GM23338 (cell line): Measurements from ENCODE around the gene TCN2. TPM values are rescaled to one million over a fixed set of nuclear protein-coding genes. Genes with fewer than 3 reads are reported as not detected.

Experiments
- ATAC-seq: fragments of 200-7000 bp; cut with Tn5 transposase; 3 replicates; pipeline ENCODE4 v1.9.1; 2020
- DNase-seq: peaks from one replicate; pipeline ENCODE4 v3.0.0-alpha.2; 2015; ENCODE audit warnings: low spot score
- H2AFZ ChIP-seq: fragments of 200-600 bp; sonication (generic); 2 replicates; pipeline ENCODE4 v1.8.0; 2016; ENCODE audit warnings: antibody characterized with exemption, mild to moderate bottlenecking, moderate library complexity
- H3F3A ChIP-seq: fragments of 200-600 bp; sonication (generic); replicated peaks from 2 replicates; pipeline ENCODE4 v1.8.0; 2017; ENCODE audit warnings: antibody characterized with exemption, mixed run types, low read depth
- H3K27ac ChIP-seq: fragments of 200-600 bp; sonication (generic); 2 replicates; pipeline ENCODE4 v1.6.1; 2016; ENCODE audit warnings: low read depth
- H3K27me3 ChIP-seq: fragments of 200-600 bp; sonication (generic); 2 replicates; pipeline ENCODE4 v1.8.0; 2016; ENCODE audit warnings: mild to moderate bottlenecking, mixed run types, moderate library complexity; ENCODE audit not compliant: insufficient read depth
- H3K36me3 ChIP-seq: fragments of 200-600 bp; sonication (generic); 2 replicates; pipeline ENCODE4 v1.8.0; 2016; ENCODE audit warnings: mild to moderate bottlenecking; ENCODE audit not compliant: insufficient read depth
- H3K4me1 ChIP-seq: fragments of 200-600 bp; sonication (generic); 2 replicates; pipeline ENCODE4 v1.8.0; 2016; ENCODE audit warnings: mild to moderate bottlenecking, moderate library complexity; ENCODE audit not compliant: insufficient read depth
- H3K4me2 ChIP-seq: fragments of 200-600 bp; sonication (generic); 2 replicates; pipeline ENCODE4 v1.7.1; 2017; ENCODE audit warnings: mixed run types
- H3K4me3 ChIP-seq: fragments of 200-600 bp; sonication (generic); 2 replicates; pipeline ENCODE4 v1.6.1; 2016; ENCODE audit warnings: mixed run types
- H3K79me2 ChIP-seq: fragments of 200-600 bp; sonication (generic); replicated peaks from 2 replicates; pipeline ENCODE4 v1.8.0; 2017; ENCODE audit warnings: mild to moderate bottlenecking; ENCODE audit not compliant: insufficient read depth
- H3K9me2 ChIP-seq: fragments of 200-600 bp; sonication (generic); 2 replicates; pipeline ENCODE4 v1.8.0; 2017; ENCODE audit not compliant: insufficient read depth
- H4K20me1 ChIP-seq: fragments of 200-600 bp; sonication (generic); replicated peaks from 2 replicates; pipeline ENCODE4 v1.8.0; 2017; ENCODE audit warnings: mild to moderate bottlenecking; ENCODE audit not compliant: insufficient read depth
- H3K27ac Mint-ChIP-seq: 2 replicates; pipeline ENCODE4 v1.8.0; 2020; ENCODE audit warnings: inconsistent platforms, mild to moderate bottlenecking, moderate library complexity, mixed read lengths
- H3K27me3 Mint-ChIP-seq: 3 replicates; pipeline ENCODE4 v1.8.0; 2022; ENCODE audit warnings: low read depth, mild to moderate bottlenecking, moderate library complexity, mixed read lengths, inconsistent platforms; ENCODE audit not compliant: insufficient read depth, poor library complexity
- H3K36me3 Mint-ChIP-seq: 3 replicates; pipeline ENCODE4 v1.8.0; 2021; ENCODE audit warnings: low read depth, mild to moderate bottlenecking, inconsistent platforms, moderate library complexity, mixed read lengths
- H3K4me1 Mint-ChIP-seq: 3 replicates; pipeline ENCODE4 v1.8.0; 2020; ENCODE audit warnings: mild to moderate bottlenecking, inconsistent platforms, mixed read lengths
- H3K4me3 Mint-ChIP-seq: 3 replicates; pipeline ENCODE4 v1.8.0; 2021; ENCODE audit warnings: moderate library complexity, mild to moderate bottlenecking, inconsistent platforms, mixed read lengths
- H3K9me3 Mint-ChIP-seq: 3 replicates; pipeline ENCODE4 v1.8.0; 2020; ENCODE audit warnings: moderate library complexity, mild to moderate bottlenecking, inconsistent platforms, mixed read lengths
- CREB1 ChIP-seq: fragments of 250-450 bp; sonication (Bioruptor Pico); IDR thresholded peaks from 2 replicates; pipeline ENCODE4 v1.5.0; 2020; ENCODE audit warnings: low read depth, mild to moderate bottlenecking, moderate library complexity
- EZH2 ChIP-seq: fragments of 200-600 bp; sonication (generic); IDR thresholded peaks from one replicate; pipeline ENCODE4 v1.8.0; 2017; ENCODE audit warnings: antibody characterized with exemption, mild to moderate bottlenecking, low read depth; ENCODE audit not compliant: unreplicated experiment
- JUNB ChIP-seq: IDR thresholded peaks from one replicate; pipeline ENCODE4 v1.6.1; 2016; ENCODE audit warnings: antibody characterized with exemption; ENCODE audit not compliant: unreplicated experiment
- NANOG ChIP-seq: IDR thresholded peaks from 2 replicates; pipeline ENCODE4 v1.6.1; 2016; ENCODE audit warnings: antibody characterized with exemption, borderline replicate concordance
- POLR2AphosphoS5 ChIP-seq: IDR thresholded peaks from 2 replicates; pipeline ENCODE4 v1.6.1; 2016; ENCODE audit warnings: antibody characterized with exemption, low read depth
- STAT1 ChIP-seq: IDR thresholded peaks from one replicate; pipeline ENCODE4 v1.6.1; 2016; ENCODE audit warnings: antibody characterized with exemption; ENCODE audit not compliant: unreplicated experiment
- ZNF331 ChIP-seq: fragments of 250-450 bp; sonication (Bioruptor Pico); IDR thresholded peaks from 2 replicates; pipeline ENCODE4 v1.5.0; 2020; ENCODE audit warnings: low read depth, mild to moderate bottlenecking, moderate library complexity
- polyA plus RNA-seq: library from polyadenylated mRNA; unstranded; fragments of >200 nt; fragmentation: Nextera tagmentation; extraction: Ambion mirVana; gene quantifications from 2 replicates; pipeline ENCODE4 v1.2.1, GENCODE V29; 2016
- total RNA-seq: library from RNA; depleted of rRNA; stranded (reverse); fragments of >200 nt; shearing (Covaris generic); gene quantifications from 2 replicates; pipeline ENCODE4 v1.2.3, GENCODE V29; 2014
- TF ChIP-seq, protein P1 (sequence below), 2 experiments: fragments of 200-600 bp in 1 of 2; sonication (generic) in 1 of 2; conservative IDR thresholded peaks; 2 replicates each; pipeline versions ENCODE4 v1.5.1 to v1.6.1; 2016 to 2017; ENCODE audit warnings: antibody characterized with exemption in 2 of 2, low read depth in 2 of 2, mild to moderate bottlenecking in 2 of 2, moderate library complexity in 1 of 2
- TF ChIP-seq, protein P2 (sequence below): IDR thresholded peaks from 2 replicates; pipeline ENCODE4 v1.6.1; 2016; ENCODE audit warnings: antibody characterized with exemption
- TF ChIP-seq, protein P3 (sequence below): fragments of 250-450 bp; sonication (Bioruptor Pico); IDR thresholded peaks from 2 replicates; pipeline ENCODE4 v1.5.0; 2020; ENCODE audit warnings: mild to moderate bottlenecking, moderate library complexity

TCN2 gene
- total and polyA plus RNA-seq, 2 experiments from 2014 or later = 12.9 to 38.1 TPM

DNA sequence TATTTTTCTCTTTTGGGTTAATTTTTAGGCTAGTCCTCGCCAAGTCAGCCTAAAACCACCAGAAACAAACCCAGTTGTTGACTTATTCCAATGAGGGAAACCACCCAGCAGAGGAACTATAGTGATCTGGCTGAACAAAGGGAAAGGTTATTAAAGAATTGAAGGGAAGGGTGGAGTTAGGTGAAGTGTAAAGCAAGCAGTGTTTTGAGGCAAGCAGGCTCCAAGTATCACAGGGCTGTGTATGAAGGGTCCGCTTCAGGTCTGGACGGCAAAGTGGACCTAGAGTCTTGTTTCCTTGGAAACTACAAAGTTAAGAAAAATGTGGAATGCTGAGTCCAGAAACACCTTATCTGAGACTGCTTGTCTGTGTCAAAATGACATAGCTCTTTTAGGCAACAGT lies 3.2 kb upstream of the TCN2 start:
- Mint-ChIP-seq H3K4me1 (peaks cover 32% of the 10 kb centered on the region), H3K27me3 (peaks cover 11% of the 10 kb centered on the region), H3K36me3 (no peaks in the 10 kb centered on the region; the same call in 2 of the 3 replicates), H3K9me3 (no peaks in the 10 kb centered on the region; the same call in 2 of the 3 replicates), H3K4me3 (no peak overlapping the region), H3K27ac (0 out of 2 replicates have a peak overlapping the region, but pooled peaks have one; percentile 3)
- Histone ChIP-seq H3K9me2 (no peaks in the 10 kb centered on the region), H4K20me1 (no peaks in the 10 kb centered on the region), H3K36me3 (no peaks in the 10 kb centered on the region), H3K27me3 (no peaks in the 10 kb centered on the region), H3K4me1 (peaks cover 29% of the 10 kb centered on the region), H2AFZ (no peak overlapping the region), H3F3A (peaks cover 6% of the 10 kb centered on the region; the same call in 1 of the 2 replicates), H3K4me2 (no peak overlapping the region), H3K4me3 (no peak overlapping the region), H3K27ac (no peak overlapping the region), H3K79me2 (peaks cover 8% of the 10 kb centered on the region)
- TF ChIP-seq POLR2AphosphoS5 (no peak), NANOG (no peak), STAT1 (no peak), ZNF331 (no peak), JUNB (no peak), CREB1 (no peak)
- TF ChIP-seq, protein P1, sequence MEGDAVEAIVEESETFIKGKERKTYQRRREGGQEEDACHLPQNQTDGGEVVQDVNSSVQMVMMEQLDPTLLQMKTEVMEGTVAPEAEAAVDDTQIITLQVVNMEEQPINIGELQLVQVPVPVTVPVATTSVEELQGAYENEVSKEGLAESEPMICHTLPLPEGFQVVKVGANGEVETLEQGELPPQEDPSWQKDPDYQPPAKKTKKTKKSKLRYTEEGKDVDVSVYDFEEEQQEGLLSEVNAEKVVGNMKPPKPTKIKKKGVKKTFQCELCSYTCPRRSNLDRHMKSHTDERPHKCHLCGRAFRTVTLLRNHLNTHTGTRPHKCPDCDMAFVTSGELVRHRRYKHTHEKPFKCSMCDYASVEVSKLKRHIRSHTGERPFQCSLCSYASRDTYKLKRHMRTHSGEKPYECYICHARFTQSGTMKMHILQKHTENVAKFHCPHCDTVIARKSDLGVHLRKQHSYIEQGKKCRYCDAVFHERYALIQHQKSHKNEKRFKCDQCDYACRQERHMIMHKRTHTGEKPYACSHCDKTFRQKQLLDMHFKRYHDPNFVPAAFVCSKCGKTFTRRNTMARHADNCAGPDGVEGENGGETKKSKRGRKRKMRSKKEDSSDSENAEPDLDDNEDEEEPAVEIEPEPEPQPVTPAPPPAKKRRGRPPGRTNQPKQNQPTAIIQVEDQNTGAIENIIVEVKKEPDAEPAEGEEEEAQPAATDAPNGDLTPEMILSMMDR (conservative IDR thresholded peaks at IDR 0.05; ENCODE audit: low read depth in 2 of 2) = no peak
- TF ChIP-seq, protein P2, sequence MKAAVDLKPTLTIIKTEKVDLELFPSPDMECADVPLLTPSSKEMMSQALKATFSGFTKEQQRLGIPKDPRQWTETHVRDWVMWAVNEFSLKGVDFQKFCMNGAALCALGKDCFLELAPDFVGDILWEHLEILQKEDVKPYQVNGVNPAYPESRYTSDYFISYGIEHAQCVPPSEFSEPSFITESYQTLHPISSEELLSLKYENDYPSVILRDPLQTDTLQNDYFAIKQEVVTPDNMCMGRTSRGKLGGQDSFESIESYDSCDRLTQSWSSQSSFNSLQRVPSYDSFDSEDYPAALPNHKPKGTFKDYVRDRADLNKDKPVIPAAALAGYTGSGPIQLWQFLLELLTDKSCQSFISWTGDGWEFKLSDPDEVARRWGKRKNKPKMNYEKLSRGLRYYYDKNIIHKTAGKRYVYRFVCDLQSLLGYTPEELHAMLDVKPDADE = no peak
- no peak for ATAC-seq
- DNase-seq = no peak

DNA sequence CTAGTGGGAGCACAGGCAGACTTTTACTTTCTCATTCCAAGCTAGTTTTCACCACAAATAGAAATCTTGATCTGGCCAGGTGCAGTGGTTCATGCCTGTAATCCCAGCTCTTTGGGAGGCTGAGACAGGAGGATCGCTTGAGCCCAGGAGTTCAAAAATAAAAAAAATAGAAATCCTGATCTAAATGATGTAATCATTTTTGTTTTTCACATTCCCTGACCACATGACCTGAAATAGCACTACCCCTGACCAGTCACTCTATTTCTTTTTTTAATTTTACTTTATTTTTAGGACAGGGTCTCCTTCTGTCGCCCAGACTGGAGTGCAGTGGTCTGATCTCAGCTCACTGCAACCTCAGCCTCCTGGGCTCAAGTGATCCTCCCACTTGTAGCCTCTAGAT lies 2.3 kb upstream of the TCN2 start:
- Mint-ChIP-seq H3K36me3 (no peaks in the 10 kb centered on the region; the same call in 2 of the 3 replicates), H3K4me1 (peaks cover 39% of the 10 kb centered on the region), H3K9me3 (no peaks in the 10 kb centered on the region; the same call in 2 of the 3 replicates), H3K27ac (no peak overlapping the region), H3K27me3 (peaks cover 11% of the 10 kb centered on the region), H3K4me3 (no peak overlapping the region)
- no peaks in the 10 kb centered on the region for H4K20me1 ChIP-seq
- H3K27me3 ChIP-seq = no peaks in the 10 kb centered on the region
- DNase-seq (no peak), ATAC-seq (no peak)
- H3K4me3 ChIP-seq = no peak overlapping the region
- no peak overlapping the region for H3K4me2 ChIP-seq
- peaks cover 6% of the 10 kb centered on the region; the same call in 1 of the 2 replicates for H3F3A ChIP-seq
- H2AFZ ChIP-seq = no peak overlapping the region
- H3K36me3 ChIP-seq = no peaks in the 10 kb centered on the region
- H3K27ac ChIP-seq = no peak overlapping the region
- H3K9me2 ChIP-seq = no peaks in the 10 kb centered on the region
- peaks cover 36% of the 10 kb centered on the region for H3K4me1 ChIP-seq
- peaks cover 8% of the 10 kb centered on the region for H3K79me2 ChIP-seq
- TF ChIP-seq ZNF331 = no peak
- TF ChIP-seq NANOG = no peak
- no peak for TF ChIP-seq POLR2AphosphoS5
- TF ChIP-seq EZH2 = no peak
- TF ChIP-seq, protein P3, sequence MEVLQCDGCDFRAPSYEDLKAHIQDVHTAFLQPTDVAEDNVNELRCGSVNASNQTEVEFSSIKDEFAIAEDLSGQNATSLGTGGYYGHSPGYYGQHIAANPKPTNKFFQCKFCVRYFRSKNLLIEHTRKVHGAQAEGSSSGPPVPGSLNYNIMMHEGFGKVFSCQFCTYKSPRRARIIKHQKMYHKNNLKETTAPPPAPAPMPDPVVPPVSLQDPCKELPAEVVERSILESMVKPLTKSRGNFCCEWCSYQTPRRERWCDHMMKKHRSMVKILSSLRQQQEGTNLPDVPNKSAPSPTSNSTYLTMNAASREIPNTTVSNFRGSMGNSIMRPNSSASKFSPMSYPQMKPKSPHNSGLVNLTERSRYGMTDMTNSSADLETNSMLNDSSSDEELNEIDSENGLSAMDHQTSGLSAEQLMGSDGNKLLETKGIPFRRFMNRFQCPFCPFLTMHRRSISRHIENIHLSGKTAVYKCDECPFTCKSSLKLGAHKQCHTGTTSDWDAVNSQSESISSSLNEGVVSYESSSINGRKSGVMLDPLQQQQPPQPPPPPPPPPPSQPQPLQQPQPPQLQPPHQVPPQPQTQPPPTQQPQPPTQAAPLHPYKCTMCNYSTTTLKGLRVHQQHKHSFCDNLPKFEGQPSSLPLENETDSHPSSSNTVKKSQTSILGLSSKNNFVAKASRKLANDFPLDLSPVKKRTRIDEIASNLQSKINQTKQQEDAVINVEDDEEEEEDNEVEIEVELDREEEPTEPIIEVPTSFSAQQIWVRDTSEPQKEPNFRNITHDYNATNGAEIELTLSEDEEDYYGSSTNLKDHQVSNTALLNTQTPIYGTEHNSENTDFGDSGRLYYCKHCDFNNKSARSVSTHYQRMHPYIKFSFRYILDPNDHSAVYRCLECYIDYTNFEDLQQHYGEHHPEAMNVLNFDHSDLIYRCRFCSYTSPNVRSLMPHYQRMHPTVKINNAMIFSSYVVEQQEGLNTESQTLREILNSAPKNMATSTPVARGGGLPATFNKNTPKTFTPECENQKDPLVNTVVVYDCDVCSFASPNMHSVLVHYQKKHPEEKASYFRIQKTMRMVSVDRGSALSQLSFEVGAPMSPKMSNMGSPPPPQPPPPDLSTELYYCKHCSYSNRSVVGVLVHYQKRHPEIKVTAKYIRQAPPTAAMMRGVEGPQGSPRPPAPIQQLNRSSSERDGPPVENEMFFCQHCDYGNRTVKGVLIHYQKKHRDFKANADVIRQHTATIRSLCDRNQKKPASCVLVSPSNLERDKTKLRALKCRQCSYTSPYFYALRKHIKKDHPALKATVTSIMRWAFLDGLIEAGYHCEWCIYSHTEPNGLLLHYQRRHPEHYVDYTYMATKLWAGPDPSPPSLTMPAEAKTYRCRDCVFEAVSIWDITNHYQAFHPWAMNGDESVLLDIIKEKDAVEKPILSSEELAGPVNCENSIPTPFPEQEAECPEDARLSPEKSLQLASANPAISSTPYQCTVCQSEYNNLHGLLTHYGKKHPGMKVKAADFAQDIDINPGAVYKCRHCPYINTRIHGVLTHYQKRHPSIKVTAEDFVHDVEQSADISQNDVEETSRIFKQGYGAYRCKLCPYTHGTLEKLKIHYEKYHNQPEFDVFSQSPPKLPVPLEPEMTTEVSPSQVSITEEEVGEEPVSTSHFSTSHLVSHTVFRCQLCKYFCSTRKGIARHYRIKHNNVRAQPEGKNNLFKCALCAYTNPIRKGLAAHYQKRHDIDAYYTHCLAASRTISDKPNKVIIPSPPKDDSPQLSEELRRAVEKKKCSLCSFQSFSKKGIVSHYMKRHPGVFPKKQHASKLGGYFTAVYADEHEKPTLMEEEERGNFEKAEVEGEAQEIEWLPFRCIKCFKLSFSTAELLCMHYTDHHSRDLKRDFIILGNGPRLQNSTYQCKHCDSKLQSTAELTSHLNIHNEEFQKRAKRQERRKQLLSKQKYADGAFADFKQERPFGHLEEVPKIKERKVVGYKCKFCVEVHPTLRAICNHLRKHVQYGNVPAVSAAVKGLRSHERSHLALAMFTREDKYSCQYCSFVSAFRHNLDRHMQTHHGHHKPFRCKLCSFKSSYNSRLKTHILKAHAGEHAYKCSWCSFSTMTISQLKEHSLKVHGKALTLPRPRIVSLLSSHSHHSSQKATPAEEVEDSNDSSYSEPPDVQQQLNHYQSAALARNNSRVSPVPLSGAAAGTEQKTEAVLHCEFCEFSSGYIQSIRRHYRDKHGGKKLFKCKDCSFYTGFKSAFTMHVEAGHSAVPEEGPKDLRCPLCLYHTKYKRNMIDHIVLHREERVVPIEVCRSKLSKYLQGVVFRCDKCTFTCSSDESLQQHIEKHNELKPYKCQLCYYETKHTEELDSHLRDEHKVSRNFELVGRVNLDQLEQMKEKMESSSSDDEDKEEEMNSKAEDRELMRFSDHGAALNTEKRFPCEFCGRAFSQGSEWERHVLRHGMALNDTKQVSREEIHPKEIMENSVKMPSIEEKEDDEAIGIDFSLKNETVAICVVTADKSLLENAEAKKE = no peak
- no peak for TF ChIP-seq JUNB
- no peak for TF ChIP-seq STAT1
- no peak for TF ChIP-seq CREB1
- TF ChIP-seq, protein P1 (conservative IDR thresholded peaks at IDR 0.05; ENCODE audit: low read depth in 2 of 2) = no peak
